Dendritic cell treated with granulocyte-macrophage colony-stimulating factor and Interleukin-4, amounts not matched to agents 40 ng/mL and 50 ng/mL, for 4 days (primary cell): Measurements from ENCODE around the gene ADAMTS2.

Source experiments
- H3K27ac Mint-ChIP-seq: one replicate; pipeline ENCODE4 v1.8.0; 2022; ENCODE audit warnings: mild to moderate bottlenecking, mixed read lengths
- H3K27me3 Mint-ChIP-seq: one replicate; pipeline ENCODE4 v1.8.0; 2022; ENCODE audit warnings: mild to moderate bottlenecking, mixed read lengths
- H3K36me3 Mint-ChIP-seq: one replicate; pipeline ENCODE4 v1.8.0; 2022; ENCODE audit warnings: low read depth, mixed read lengths
- H3K4me1 Mint-ChIP-seq: one replicate; pipeline ENCODE4 v1.8.0; 2022; ENCODE audit warnings: low read depth, mixed read lengths
- H3K4me3 Mint-ChIP-seq: one replicate; pipeline ENCODE4 v1.8.0; 2022; ENCODE audit warnings: mild to moderate bottlenecking, moderate library complexity, mixed read lengths
- H3K9me3 Mint-ChIP-seq: one replicate; pipeline ENCODE4 v1.8.0; 2022; ENCODE audit warnings: mixed read lengths
- intact Hi-C: fragments of 100-400 bp; cut with micrococcal nuclease; formaldehyde crosslinking; loops from one replicate; pipeline ENCODE4 v1.15.0; 2022

The ADAMTS2 gene

DNA sequence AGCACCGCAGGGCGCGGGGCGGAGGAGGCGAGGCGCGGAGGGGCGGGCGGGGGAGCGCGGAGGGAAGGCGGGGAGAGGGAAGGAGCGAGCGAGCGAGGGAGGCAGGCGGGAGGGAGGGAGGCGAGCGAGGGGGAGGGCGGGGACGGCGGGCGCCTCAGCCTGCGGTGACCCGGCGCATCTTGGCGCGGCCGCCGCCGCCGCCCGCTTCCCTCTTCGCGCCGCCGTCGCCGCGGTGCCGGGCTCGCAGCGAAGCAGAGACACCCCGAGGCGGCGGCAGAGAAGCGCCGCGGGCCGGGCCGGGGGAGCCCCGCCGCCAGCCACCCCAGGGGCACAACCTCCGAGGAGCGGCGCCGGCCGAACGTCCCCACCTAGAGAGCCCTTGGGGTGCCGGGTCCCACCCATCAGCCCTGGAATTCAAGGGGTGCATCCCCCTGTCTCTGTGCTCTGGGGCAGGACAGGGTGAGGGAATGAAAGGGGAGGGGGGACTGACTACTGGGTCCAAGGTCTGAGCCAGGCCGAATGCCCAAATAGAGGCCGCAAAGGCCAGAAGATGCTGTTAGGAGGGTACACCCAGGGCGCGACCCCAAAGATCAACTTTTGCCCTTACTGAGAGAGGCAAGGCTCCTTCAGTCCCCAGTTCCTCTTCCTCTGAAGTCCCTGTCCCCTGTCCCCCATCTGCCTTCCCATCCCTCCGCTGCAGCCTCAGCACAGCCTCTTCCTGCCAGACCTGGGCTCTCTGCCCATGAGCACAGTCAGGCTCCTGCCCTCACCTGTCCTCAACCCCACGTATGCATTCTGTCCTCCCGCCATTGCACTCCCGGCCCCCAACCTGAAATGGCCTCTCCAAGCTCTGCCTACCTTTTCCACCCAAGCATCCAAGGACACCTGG lies at the start of gene ADAMTS2:
Gene ADAMTS2, minus strand, starts transcription at position 29 of the 889 bp plus-strand sequence. CDS start 133 bp downstream, outside the sequence.
- H3K27me3 Mint-ChIP-seq = peaks cover 75% of the 10 kb centered on the region
- no peaks in the 10 kb centered on the region for H3K9me3 Mint-ChIP-seq
- H3K4me1 Mint-ChIP-seq = peaks cover 23% of the 10 kb centered on the region
- H3K36me3 Mint-ChIP-seq = no peaks in the 10 kb centered on the region
- H3K4me3 Mint-ChIP-seq = peak within 1 kb of the TSS; percentile 39
- no peak within 1 kb of the TSS for H3K27ac Mint-ChIP-seq
- intact Hi-C loops = no loop called here

DNA sequence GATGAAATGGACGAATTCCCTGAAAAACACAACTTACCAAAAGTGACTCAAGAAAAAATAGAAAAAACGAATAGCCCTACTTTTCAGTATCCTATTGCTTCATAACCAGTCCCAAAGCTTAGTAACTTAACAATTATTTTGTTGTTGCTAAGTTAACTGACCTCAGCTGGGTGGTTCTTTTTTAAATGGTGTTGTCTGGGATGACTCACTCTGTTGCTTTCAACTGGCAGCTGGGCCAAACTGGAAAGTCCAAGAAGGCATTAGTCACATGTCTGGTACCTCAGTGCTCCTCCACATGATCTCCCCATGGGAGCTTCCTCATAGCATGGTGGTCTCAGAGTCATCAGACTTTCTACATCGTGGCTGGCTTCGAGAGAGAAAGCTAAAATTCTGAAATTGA lies 47.8 kb upstream of the ADAMTS2 start:
- Mint-ChIP-seq H3K27ac (no peak overlapping the region), H3K9me3 (peaks cover 60% of the 10 kb centered on the region), H3K4me1 (peaks cover 5% of the 10 kb centered on the region), H3K4me3 (no peak overlapping the region), H3K36me3 (no peaks in the 10 kb centered on the region), H3K27me3 (peaks cover under 1% of the 10 kb centered on the region)
- intact Hi-C loops = no loop called here

DNA sequence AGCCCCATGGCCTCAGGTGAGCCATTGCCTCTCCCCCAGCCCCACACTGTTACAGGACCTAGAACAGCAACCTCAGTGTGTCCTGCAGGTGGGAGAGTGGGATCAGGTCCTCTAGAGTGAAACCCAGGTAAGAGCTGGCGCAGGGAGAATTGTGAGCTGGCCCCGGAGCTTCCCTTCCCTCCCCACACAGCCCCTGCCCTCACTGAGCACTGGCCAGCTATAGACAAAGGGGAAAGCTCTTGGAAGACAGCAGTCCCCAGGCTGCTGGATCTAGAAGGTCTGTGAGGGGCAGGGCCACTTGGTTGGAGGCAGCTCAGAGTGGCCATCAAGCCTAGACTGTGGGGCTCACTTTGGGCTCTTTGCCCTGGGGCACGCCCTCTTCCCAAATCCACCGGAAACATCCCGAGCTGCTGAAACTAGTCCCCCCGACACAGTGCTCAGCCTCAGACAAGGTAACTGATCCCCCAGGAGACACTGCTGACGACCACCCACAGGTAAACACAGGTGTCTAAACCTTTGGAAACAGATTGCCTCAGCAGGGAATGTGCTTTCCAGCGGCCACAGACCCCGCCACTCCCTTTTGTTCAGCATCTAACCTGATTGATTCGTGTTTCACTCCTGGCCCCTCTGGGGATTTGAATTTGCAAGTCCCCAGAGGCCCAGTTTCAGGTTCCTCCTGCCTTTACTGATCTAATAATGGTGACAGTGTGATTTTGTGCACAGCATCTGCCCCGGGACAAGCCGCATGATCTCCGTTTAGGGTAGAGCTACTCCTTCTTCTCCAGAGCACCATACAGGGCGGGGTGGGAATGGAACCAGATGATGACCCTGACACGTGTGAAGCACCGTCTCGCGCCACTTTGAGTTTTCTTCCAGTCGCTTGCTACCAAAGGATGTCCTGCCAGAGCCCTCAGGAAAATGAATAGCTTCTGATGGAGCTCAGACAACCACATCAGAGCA lies 42.2 kb upstream of the ADAMTS2 start:
- no peak overlapping the region for H3K4me3 Mint-ChIP-seq
- peaks cover 44% of the 10 kb centered on the region for H3K9me3 Mint-ChIP-seq
- no peak overlapping the region for H3K27ac Mint-ChIP-seq
- peaks cover 3% of the 10 kb centered on the region for H3K27me3 Mint-ChIP-seq
- H3K36me3 Mint-ChIP-seq = no peaks in the 10 kb centered on the region
- H3K4me1 Mint-ChIP-seq = no peaks in the 10 kb centered on the region
- intact Hi-C loops = no loop called here

DNA sequence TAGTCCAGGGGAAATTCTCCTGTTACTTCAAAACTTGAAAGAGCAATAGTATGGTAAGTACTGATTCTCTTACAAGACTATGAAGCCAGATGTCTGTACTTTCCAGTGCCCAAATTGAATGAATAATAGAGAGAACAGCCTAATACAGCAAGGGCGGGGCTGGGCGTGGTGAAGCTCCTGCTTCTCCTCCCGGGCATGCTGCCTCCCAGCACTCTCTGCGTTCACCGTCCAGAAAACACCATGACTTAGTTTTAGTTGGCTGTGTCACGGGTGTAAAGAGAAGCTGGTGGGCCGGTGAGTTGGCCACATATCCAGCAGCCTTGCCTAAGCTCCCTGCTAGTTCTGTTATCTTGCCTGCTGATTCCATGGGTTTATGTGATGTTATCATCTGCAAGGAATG lies 40.7 kb upstream of the ADAMTS2 start:
- peaks cover 32% of the 10 kb centered on the region for H3K9me3 Mint-ChIP-seq
- no peak overlapping the region for H3K27ac Mint-ChIP-seq
- H3K4me1 Mint-ChIP-seq = no peaks in the 10 kb centered on the region
- no peaks in the 10 kb centered on the region for H3K36me3 Mint-ChIP-seq
- no peak overlapping the region for H3K4me3 Mint-ChIP-seq
- intact Hi-C loops = no loop called here
- peaks cover 3% of the 10 kb centered on the region for H3K27me3 Mint-ChIP-seq

DNA sequence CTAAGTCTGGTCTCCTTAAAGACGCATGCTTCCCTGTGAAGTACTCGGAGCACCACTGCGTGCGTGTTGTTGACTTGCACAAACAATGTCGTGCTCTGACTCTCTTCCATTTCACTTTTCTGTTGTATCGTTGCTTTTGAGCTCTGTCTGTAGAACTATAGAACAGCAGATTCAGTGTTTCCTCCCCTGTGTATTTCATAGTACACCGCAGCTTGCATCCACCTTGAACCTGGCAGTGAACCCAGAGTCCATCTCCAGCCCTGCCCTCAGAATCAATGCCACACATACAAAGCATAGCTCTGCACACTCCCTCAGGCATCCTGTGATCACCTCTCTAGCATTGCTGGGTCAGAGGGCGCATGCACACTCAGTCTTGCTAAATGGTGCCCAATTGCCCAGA lies 37.2 kb upstream of the ADAMTS2 start:
- H3K9me3 Mint-ChIP-seq = no peaks in the 10 kb centered on the region
- no peaks in the 10 kb centered on the region for H3K27me3 Mint-ChIP-seq
- no peaks in the 10 kb centered on the region for H3K4me1 Mint-ChIP-seq
- H3K4me3 Mint-ChIP-seq = no peak overlapping the region
- no peaks in the 10 kb centered on the region for H3K36me3 Mint-ChIP-seq
- H3K27ac Mint-ChIP-seq = no peak overlapping the region
- intact Hi-C loops = no loop called here

DNA sequence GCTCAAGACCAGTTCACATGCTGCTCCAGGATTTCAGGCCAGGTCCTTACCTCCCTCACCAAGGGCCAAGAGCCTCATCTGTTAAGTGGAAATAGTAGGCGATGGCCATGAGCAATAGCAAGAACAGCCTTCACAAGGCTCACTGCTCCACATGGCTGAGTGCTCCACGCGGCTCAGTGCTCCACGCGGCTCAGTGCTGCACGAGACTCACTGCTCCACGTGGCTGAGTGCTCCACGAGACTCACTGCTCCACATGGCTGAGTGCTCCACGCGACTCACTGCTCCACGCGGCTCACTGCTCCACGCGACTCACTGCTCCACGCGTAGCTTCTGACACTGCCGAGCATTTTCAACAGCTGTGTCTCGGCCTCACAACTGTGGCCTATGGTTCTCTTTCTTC lies 36.4 kb upstream of the ADAMTS2 start:
- no peaks in the 10 kb centered on the region for H3K27me3 Mint-ChIP-seq
- H3K36me3 Mint-ChIP-seq = no peaks in the 10 kb centered on the region
- intact Hi-C loops = no loop called here
- H3K27ac Mint-ChIP-seq = no peak overlapping the region
- H3K4me3 Mint-ChIP-seq = no peak overlapping the region
- H3K4me1 Mint-ChIP-seq = no peaks in the 10 kb centered on the region
- H3K9me3 Mint-ChIP-seq = no peaks in the 10 kb centered on the region

DNA sequence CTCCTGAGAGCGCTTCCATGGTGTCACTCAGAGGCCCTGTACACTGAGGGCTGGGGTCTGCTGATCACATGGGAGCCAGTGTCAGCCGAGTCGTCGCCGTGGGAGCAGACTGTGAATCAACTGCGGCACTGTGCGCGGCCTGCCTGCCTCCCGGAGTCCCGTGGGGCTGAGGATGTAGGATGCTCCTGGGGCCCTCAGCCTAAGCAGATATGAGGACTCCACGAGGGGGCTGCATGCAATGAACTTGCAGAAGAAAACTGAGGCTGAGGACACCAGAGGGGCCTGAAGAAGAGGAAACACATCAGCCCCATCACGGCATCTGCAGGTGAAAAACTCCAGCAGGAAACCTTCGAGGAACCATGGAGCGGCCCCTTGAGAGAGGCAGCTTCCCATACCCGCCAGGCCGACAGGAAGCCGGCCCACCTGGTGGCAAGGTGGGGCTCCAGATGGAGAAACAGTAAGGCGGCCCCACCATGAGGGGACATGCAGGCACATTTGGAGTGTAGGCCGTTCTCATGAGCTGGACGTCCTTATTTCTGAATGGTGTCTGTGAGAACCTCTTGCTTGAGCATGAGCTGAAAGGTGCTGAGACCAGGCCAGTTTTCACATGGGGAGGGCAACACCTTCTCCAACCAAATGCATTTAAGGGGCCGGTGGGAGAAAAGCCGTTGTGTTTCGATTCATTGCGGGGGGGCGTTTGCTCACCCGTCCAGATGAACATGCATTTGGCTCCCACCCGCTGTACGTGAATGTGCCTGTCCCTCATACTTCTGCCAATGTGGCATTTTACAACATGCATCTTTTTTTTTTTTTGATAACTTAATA lies 35.2 kb upstream of the ADAMTS2 start:
- no peaks in the 10 kb centered on the region for H3K27me3 Mint-ChIP-seq
- intact Hi-C loops = no loop called here
- H3K4me3 Mint-ChIP-seq = no peak overlapping the region
- H3K4me1 Mint-ChIP-seq = no peaks in the 10 kb centered on the region
- no peak overlapping the region for H3K27ac Mint-ChIP-seq
- no peaks in the 10 kb centered on the region for H3K36me3 Mint-ChIP-seq
- no peaks in the 10 kb centered on the region for H3K9me3 Mint-ChIP-seq

DNA sequence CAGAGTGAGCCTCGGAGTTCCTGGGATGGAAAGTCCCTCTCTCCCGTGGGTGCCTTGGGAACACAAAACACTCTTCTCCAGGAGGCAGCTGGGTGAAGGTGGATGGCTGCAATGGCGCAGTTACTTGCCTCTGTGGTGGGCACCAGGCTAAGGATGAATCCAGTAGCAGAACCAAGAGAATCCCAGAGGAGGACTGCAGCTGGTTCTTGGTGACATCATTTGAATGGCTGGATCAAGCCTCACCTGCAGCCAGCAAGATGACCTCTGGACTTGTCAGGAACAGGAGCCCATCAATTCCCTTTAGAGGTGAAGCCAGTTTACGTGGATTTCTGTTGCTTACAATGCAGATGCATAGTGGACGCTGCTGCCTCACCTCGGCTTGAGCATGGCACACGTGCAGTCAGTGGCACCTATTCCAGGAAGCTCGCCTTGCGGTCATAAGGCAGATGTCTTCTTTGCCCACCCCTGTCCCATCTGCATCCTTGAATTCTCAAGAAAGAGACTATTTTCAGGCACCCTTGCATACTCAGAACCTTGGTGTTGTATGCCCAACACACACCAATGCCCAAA lies 34.1 kb upstream of the ADAMTS2 start:
- Mint-ChIP-seq H3K27ac (no peak overlapping the region), H3K4me3 (no peak overlapping the region), H3K36me3 (no peaks in the 10 kb centered on the region), H3K9me3 (no peaks in the 10 kb centered on the region), H3K4me1 (no peaks in the 10 kb centered on the region), H3K27me3 (no peaks in the 10 kb centered on the region)
- intact Hi-C loops = no loop called here

DNA sequence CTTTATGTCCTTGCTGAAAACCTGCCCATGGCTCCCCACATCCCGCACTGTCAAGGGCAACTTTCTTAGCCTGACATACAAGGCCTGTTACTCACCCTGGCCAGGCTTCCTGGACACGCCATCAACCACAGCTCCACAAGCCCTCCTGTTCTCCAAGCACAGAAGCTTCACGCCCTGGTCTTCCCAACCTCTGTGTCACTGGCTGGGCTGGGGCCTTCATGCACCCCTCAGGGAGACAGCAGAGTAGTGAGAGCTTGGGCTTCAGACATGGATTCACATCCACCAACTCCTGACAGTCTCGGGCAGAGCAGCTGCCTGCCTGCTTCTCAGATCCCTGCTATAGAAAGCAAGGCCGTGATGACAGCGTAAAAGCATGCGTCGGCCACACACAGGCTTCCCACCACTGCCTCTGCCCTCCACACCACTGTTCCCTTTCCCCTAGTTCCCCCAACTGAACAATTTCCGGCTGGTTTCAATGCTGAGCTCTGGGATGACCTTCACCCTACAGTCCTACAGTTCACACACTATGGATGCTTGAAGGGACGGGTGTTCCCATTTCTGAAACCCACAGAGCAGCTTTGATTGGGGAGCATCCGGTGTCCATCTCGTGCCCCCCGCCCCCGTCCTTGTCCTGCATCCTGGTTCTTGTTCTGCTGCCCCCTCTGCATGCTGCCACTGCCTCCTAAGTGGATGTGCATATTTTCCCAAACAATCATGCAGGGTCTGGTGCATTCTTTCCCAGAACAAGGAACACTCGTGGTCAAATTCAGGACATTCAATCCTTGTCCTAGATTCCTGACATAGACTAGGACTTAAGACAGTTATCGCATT lies 33.4 kb upstream of the ADAMTS2 start:
- Mint-ChIP-seq H3K4me3 (no peak overlapping the region), H3K4me1 (no peaks in the 10 kb centered on the region), H3K27ac (no peak overlapping the region), H3K27me3 (no peaks in the 10 kb centered on the region), H3K9me3 (no peaks in the 10 kb centered on the region), H3K36me3 (no peaks in the 10 kb centered on the region)
- intact Hi-C loops = no loop called here

DNA sequence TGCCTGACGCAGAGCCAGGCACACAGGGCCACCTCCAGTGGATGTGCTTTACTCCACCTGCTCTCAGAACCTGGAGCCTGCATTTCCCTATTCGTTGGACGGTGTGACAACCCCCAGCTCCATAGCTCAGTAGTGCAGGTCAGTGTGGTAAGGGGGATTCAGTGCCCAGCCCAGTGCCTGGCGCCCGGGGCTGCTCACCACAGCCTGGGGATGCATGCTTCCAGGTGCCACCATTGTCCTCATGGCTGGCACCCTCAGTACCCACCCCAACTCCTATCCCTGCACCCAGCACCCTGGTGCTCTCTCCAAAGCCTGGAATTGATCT lies 32.8 kb upstream of the ADAMTS2 start:
- no peak overlapping the region for H3K27ac Mint-ChIP-seq
- no peak overlapping the region for H3K4me3 Mint-ChIP-seq
- no peaks in the 10 kb centered on the region for H3K4me1 Mint-ChIP-seq
- intact Hi-C loops = no loop called here
- H3K27me3 Mint-ChIP-seq = no peaks in the 10 kb centered on the region
- H3K36me3 Mint-ChIP-seq = no peaks in the 10 kb centered on the region
- H3K9me3 Mint-ChIP-seq = no peaks in the 10 kb centered on the region

DNA sequence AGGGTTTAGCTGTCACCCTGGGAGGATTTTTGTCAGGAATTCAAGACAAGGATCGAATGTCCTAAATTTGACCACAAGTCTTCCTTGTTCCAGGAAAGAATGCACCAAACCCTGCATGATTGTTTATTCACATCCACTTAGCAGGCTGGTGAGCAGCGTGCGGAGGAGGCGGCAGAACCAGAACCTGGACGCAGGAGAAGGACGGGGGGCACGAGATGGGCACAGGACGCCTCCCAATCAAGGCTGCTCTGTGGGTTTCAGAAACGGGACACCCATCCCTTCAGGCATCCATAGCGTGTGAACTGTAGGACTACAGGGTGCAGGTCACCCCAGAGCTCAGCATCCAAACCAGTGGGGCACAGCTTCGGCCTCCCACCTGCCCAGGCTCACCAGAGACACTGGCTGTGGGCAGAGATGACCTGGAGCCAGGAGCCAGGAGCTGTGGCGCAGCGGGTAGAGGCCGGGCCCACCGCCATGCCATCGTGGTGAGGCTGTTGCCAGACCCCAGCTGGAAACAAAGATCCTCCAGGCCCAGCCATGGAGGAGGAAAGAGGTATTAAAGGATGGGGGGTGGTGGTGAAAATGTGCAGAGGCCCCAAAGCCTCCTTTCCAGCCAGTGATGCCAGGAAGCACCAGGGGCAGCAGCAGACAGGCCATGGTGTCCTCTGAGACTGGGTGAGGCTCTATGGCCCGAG lies 32.3 kb upstream of the ADAMTS2 start:
- H3K4me1 Mint-ChIP-seq = no peaks in the 10 kb centered on the region
- no peaks in the 10 kb centered on the region for H3K9me3 Mint-ChIP-seq
- intact Hi-C loops = no loop called here
- H3K27ac Mint-ChIP-seq = no peak overlapping the region
- H3K4me3 Mint-ChIP-seq = no peak overlapping the region
- H3K36me3 Mint-ChIP-seq = no peaks in the 10 kb centered on the region
- no peaks in the 10 kb centered on the region for H3K27me3 Mint-ChIP-seq

DNA sequence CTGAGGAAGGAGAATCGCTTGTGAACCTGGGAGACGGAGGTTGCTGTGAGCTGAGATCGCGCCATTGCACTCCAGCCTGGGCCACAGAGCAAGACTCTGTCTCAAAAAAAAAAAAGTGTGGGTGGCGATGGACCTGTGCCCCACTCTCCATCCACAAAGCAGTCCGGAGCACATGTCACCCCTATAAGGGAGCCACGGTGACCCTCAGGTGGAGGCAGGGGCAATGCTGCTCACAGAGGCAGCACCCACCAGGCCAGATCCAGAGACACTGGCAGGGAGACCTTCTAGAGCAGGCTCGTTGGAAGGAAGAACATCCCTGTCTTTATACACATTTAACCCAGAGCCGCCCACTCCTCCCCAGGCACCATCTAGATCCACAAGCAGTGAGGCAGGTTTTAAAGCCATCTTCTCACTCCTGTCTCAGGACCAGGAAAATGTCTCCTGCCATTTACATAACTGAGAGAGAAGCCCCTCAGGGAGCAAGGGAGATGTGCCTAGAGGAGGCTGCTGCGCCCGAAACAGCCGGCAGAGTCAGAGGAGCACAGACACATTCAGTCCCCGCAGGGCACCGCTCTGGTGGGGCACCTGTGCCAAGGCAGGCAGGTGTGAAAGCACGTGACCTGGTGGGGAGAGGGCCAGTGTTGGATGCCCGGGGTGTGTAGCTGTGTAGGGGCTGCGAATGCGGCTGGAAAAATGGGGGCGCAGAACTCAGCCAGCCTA lies 31.6 kb upstream of the ADAMTS2 start:
- no peaks in the 10 kb centered on the region for H3K9me3 Mint-ChIP-seq
- no peak overlapping the region for H3K27ac Mint-ChIP-seq
- H3K27me3 Mint-ChIP-seq = no peaks in the 10 kb centered on the region
- no peaks in the 10 kb centered on the region for H3K4me1 Mint-ChIP-seq
- no peak overlapping the region for H3K4me3 Mint-ChIP-seq
- intact Hi-C loops = no loop called here
- H3K36me3 Mint-ChIP-seq = no peaks in the 10 kb centered on the region
